Epithelial cell of proximal tubule (primary cell): ENCODE data around the gene PLXNA2. TPM values are rescaled to one million over a fixed set of nuclear protein-coding genes. Genes with fewer than 3 reads are reported as not detected.

Experiments
- DNase-seq: peaks from one replicate; pipeline ENCODE4 v3.0.0-alpha.2; 2011; ENCODE audit warnings: low read depth
- H3K4me3 ChIP-seq: 2 replicates; pipeline ENCODE4 v1.5.1; 2011; ENCODE audit warnings: low read depth, mild to moderate bottlenecking, low read length
- CTCF ChIP-seq: conservative IDR thresholded peaks from 2 replicates; pipeline ENCODE4 v1.5.1; 2012; ENCODE audit warnings: low read depth, mild to moderate bottlenecking, low read length
- total RNA-seq: library from RNA; depleted of rRNA; stranded (reverse); fragments of >200 nt; gene quantifications from 2 replicates; pipeline ENCODE4 v1.2.3, GENCODE V29; 2015

PLXNA2 gene
- total RNA-seq, 1 donor from 2014 or later: 5.7 TPM

DNA sequence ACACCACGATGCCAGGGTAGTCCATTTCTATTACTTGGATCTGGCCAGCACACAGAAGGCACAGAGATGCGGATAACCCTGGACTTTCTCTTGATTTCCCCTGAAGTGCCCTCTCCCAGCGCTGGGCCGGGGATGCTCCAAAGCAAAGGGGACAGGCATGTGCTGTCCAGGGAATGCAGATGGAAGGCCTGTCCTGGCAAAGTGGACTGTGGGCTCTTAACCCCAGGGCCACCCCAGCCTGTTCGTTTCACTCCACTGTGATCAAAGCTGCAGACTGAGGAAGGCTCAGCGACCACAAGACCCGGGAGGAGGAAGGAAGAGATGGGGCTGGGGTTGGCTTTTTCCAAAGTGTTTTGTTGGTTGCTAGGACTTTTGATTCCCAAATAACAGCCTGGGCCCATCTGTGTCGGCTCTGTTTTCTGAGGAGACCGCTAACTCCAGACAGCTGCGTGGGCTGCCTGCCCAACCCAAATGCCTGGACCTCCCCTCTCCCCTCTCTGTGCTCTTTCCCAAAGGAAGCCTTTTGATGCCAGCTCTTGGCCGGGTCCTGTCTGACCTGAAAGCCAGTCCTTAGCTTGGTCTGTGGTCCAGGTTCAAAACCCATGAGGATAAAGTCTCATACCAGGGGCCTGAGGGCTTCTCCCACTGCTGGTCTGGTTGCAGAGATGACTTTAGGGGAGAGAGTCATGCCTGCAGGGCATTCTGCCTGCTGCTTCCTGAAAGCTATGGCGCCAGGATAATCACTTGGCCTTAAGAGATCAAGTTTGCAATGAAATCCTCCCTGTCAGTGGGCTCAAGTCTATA, 213.7 kb downstream of the PLXNA2 start:
- DNase-seq: no peak
- TF ChIP-seq CTCF: no peak
- H3K4me3 ChIP-seq: no peak overlapping the region

GRCh38 chr1:208029381-208030287, 214.6 kb downstream of the PLXNA2 start:
- TF ChIP-seq CTCF: no peak
- no peak for DNase-seq
- no peak overlapping the region for H3K4me3 ChIP-seq

DNA sequence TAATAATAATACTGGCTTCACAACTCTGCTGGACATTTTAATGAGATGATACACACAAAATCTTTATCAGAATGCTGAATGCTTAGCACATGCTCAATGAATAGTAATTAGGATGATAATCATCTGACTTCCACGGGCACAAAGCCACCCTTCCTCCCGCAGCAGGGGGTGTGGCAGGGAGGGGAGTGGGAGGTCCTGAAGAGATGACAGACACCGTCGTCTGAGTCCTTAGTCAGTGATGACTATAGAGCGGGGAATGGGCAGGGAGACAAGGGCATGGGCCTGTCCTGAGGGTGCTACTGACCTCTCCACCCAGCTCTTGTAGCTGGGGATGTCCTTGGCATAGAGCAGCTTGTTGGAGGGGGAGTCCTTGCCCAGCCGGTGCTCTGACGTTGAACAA, 215.7 kb downstream of the PLXNA2 start:
- DNase-seq: no peak
- TF ChIP-seq CTCF: no peak
- H3K4me3 ChIP-seq: no peak overlapping the region

DNA sequence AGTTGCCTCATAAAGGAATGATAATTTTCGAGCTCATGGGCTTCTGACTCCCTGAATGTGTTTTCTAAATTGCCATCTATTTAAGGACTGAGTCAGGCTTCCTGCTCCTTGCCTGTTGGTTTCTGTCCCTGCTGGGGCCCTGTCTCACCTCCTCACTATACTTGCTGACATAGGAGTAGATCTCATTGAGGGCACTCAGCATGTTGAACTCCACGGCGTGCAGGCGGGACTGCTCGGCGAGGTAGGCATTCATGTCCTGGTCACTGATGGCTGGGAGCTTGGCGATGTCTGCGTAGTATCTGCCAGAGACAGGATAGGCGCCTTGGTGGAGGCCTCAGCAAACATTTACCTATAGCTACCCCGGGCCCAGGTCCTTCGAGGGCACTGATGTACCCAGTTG, 216.3 kb downstream of the PLXNA2 start:
- H3K4me3 ChIP-seq: no peak overlapping the region
- DNase-seq: no peak
- no peak for TF ChIP-seq CTCF

- no peak for DNase-seq
- TF ChIP-seq CTCF: no peak
- H3K4me3 ChIP-seq: no peak overlapping the region
Measured at GRCh38 chr1:208026880-208027438, 217.2 kb downstream of the PLXNA2 start.

DNA sequence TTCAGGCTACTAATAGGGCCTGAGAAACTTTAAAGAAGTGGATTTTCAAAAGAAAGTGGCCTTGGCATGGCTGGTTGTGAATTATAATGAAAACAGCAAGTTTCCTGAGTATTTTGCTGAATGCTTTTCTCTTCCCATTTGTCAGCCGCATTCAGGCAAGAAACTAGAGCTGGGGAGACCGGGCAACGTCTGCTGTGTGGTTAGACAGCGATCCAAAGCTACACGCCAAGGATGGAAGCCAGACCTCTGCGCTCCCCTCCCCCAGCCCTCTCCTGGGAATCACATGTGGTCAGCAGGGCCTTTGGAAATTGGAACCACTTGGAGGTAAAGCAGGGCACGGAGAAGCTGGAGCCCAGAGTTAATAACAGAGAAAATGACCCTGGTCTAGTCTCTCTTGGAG, 219.2 kb downstream of the PLXNA2 start:
- DNase-seq: no peak
- TF ChIP-seq CTCF: no peak
- H3K4me3 ChIP-seq: no peak overlapping the region
